Esophagus (tissue), 2 donors: ENCODE data around the gene PGC. TPM values are rescaled to one million over a fixed set of nuclear protein-coding genes. Genes with fewer than 3 reads are reported as not detected.

Source experiments
- H3K27ac ChIP-seq, 2 donors: one replicate each; pipeline ENCODE4 v1.5.1; 2013; ENCODE audit warnings: low read depth in 2 of 2, mild to moderate bottlenecking in 2 of 2, inconsistent platforms in 1 of 2, low read length in 1 of 2, moderate library complexity in 1 of 2
- H3K27me3 ChIP-seq, 2 donors: one replicate each; pipeline ENCODE4 v1.6.1; 2013; ENCODE audit warnings: low read length in 2 of 2, control low read depth in 1 of 2, mild to moderate bottlenecking in 1 of 2; ENCODE audit not compliant: insufficient read depth in 2 of 2, control insufficient read depth in 1 of 2
- H3K36me3 ChIP-seq, 2 donors: one replicate each; pipeline ENCODE4 v1.6.1; 2013; ENCODE audit warnings: low read length in 1 of 2; ENCODE audit not compliant: control insufficient read depth in 2 of 2, insufficient read depth in 2 of 2
- H3K4me1 ChIP-seq, 2 donors: one replicate each; pipeline ENCODE4 v1.6.1; 2013; ENCODE audit warnings: low read length in 1 of 2; ENCODE audit not compliant: control insufficient read depth in 2 of 2, insufficient read depth in 2 of 2
- H3K4me3 ChIP-seq, 2 donors: one replicate each; pipeline ENCODE4 v1.5.1; 2013; ENCODE audit warnings: low read length in 2 of 2, mild to moderate bottlenecking in 2 of 2, low read depth in 1 of 2, moderate library complexity in 1 of 2
- H3K9me3 ChIP-seq, 2 donors: one replicate each; pipeline ENCODE4 v1.6.1; 2013; ENCODE audit warnings: mild to moderate bottlenecking in 2 of 2, low read depth in 1 of 2, low read length in 1 of 2, moderate library complexity in 1 of 2; ENCODE audit not compliant: control insufficient read depth in 2 of 2, insufficient read depth in 1 of 2
- WGBS, 2 donors: extraction: QIAGEN DNeasy Blood & Tissue Kit; methylation state at CpG; one replicate each; pipeline ENCODE4 v1.1.7; 2013; 5-methylcytosine and 5-hydroxymethylcytosine counted together
- polyA plus RNA-seq, 2 donors: library from polyadenylated mRNA; stranded (reverse); fragments of 200-250 nt; gene quantifications; one replicate each; pipeline ENCODE4 v1.2.3, GENCODE V29; 2013
- donor health status: healthy with polysubstance abuse.
- donor health status: Bipolar disorder and iron deficiency.

PGC gene
- polyA plus RNA-seq, 2 donors, result 1.6 to 13.4 TPM

DNA sequence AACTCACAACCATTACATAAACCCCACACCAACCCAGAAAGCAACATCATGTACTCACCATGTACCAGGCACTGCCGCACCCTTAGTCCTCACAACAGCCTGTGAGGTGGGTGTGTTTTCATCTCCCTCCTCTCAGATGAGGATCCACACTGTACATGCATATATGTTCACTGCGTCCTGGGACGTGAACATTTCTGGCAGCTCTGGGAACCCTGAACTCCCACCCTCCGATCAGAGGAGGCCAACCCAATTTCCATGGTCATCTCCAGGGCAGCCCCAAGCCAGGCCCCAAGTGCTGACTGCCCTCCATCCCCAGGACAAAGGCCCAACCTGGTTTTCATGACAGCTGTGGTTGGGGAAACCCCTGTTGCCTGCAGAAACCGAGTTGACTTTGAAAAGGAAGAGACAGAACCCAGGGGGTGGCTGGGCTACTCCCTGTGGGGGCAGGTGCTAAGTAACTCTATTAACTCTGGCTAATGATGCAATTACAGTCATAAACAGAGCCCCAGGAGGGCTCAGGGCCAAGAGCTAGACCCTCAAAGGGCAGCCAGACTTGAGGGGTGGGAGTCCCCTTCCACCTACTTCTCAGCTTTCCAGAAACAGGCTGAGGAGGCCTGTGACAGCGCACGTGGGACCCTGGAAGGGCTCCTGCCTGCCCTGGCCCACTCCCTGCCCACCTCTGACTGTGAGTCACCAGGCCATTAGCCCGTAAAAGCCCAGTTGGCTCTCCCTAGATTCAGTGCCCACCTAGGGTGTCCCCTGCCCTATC is 14.4 kb downstream of the PGC start:
- WGBS, 2 donors, result 59% methylated on average over 8 of the region's 8 CpGs
- Histone ChIP-seq H3K36me3 (peaks cover 0 to 5% of the 10 kb centered on the region in 2 donors), H3K4me1 (peaks cover 13 to 26% of the 10 kb centered on the region in 2 donors), H3K9me3 (no peaks in the 10 kb centered on the region), H3K27ac (peak overlapping the region; percentile 95 to 96), H3K27me3 (no peaks in the 10 kb centered on the region), H3K4me3 (peak overlapping the region in 1 of 2 donors; percentile 90)

DNA sequence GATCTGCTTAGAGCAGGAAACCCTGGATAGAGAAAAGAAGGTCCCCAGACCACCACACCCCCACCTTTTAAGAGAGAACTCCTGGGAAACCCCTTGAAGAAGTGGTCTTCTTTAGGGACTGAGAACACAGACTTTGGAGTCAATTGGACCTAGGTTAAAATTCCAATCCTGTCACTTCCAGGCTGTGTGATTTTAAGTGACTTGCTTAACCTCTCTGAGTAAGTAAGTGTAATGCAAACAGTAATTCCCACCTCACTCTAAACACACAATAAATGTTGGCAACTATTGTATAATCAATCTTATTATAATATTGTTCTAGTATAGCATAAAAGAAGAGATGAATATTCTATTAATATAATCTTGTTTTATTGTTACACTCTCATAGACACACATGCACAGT is 15.0 kb downstream of the PGC start:
- H3K4me3 ChIP-seq, result no peak overlapping the region
- peaks cover 13 to 26% of the 10 kb centered on the region in 2 donors for H3K4me1 ChIP-seq
- H3K27ac ChIP-seq, result no peak overlapping the region
- no peaks in the 10 kb centered on the region for H3K27me3 ChIP-seq
- H3K9me3 ChIP-seq, result no peaks in the 10 kb centered on the region
- peaks cover 0 to 5% of the 10 kb centered on the region in 2 donors for H3K36me3 ChIP-seq

DNA sequence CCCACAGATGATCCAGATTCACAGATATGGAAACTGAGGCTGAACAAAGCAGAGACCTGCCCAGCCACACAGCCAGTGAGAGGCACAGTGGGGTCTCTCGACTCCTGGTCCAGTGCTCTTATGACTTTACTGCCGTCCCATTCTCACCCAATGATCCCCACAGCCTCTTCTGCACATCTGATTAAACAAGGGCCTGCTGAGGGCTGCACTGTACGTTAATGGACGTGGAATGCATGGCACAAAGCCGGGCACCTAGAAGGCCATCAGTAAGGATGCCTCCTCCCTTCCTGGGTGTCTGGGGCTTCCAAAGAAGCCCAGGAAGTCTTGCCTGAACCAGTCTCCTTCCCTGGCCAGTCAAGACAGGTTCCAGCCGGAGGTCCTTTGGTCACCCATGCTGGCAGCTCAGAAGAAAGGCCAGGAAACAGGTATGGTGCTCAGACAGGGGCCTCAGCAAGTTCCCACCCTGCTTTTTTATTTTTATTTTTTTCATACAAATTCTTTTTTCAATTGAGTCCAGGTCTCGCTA is 15.6 kb downstream of the PGC start:
- H3K4me3 ChIP-seq, result no peak overlapping the region
- H3K36me3 ChIP-seq, result peaks cover 0 to 5% of the 10 kb centered on the region in 2 donors
- H3K27me3 ChIP-seq, result no peaks in the 10 kb centered on the region
- H3K9me3 ChIP-seq, result no peaks in the 10 kb centered on the region
- 63 to 81% methylated on average over 7 of the region's 7 CpGs for WGBS, 2 donors
- no peak overlapping the region for H3K27ac ChIP-seq
- peaks cover 13 to 26% of the 10 kb centered on the region in 2 donors for H3K4me1 ChIP-seq

DNA sequence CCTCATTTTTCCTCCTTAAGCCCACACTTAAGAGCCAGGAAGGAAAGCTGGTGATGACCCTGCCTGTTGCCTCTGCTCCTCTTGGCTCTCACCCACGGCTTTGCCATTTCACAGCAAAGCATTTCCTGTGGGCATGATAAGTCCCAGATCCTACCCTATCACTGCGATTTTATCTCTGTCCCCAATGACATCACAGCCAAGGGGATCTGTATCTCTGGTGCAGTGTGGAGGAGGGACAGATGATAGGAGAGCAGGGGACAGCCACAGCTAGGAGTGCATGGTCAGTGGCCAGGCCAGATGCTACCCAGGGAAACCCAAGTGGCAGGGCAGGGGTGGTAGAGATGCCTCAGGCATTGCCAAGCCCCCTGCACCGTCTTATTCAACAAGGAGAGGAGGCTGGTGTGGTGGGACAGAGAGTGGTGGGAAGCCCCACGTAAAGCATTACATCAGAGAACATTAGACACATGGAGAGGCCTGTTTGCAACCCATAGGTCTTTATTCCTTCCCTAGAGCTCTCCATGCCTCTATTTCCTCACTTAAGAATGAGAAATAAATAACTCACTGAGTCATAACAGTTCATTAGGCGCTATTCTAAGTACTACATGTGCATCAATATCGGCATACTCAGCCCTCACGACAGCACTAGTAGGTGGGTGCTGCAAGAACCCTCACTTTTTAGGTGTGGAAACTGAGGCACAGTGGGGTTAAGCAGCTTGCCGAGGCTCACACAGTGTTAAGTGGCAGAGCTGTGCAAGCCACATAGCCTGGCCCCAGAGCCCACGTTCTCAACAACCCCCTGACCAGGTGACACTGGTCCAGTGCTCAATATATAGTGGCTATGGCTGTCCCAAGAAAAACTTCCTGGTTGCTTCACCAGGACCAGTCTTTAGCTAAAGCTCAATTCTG is 16.4 kb downstream of the PGC start:
- Histone ChIP-seq H3K9me3 (no peaks in the 10 kb centered on the region), H3K27me3 (no peaks in the 10 kb centered on the region), H3K27ac (no peak overlapping the region), H3K4me3 (no peak overlapping the region), H3K36me3 (peaks cover 0 to 5% of the 10 kb centered on the region in 2 donors), H3K4me1 (peaks cover 13 to 24% of the 10 kb centered on the region in 2 donors)
- WGBS, 2 donors, result 70 to 71% methylated on average over 9 of the region's 9 CpGs

DNA sequence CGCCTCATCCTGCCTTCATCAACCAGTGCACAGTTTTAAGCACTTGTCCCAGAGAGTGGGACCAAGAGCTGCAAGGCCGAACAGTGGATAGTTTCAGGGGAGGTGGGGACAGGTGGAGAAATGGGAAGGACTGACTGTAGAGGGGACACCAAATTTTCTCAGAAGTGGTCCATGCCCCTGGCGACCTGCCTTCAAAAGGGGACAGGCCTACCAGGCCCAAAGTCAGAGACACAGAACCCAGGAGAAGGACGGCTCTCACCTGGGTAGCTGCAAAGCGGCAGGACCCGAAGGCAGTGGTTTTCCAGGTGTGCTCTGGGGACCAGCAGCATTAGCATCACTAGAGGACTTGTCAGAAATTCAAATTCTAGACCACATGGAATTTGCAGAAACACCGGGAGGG is 17.6 kb downstream of the PGC start:
- Histone ChIP-seq H3K4me1 (peaks cover 13 to 25% of the 10 kb centered on the region in 2 donors), H3K4me3 (no peak overlapping the region), H3K36me3 (peaks cover 0 to 5% of the 10 kb centered on the region in 2 donors), H3K27me3 (no peaks in the 10 kb centered on the region), H3K9me3 (no peaks in the 10 kb centered on the region), H3K27ac (no peak overlapping the region)
- WGBS, 2 donors, result 90 to 91% methylated on average over 7 of the region's 7 CpGs

DNA sequence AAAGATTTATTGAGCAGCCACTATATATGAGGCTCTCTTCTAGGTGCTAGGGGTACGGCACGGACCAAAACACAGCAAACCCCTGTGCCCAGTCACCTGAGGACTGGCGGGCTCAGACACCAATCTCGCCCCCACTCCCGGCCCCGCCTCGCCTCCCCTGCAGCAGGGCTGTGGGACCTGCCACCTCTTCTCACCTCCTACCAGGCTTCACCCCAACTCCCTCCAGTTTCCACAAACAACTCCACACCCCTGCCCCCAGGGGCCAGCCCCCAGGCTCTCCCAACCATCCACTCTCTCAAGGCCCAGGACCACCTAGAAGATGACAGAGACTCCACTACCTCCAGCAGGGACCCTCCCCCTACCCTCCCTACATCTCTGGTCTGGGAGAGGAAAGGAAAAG is 18.2 kb downstream of the PGC start:
- Histone ChIP-seq H3K9me3 (no peaks in the 10 kb centered on the region), H3K4me3 (no peak overlapping the region), H3K27ac (no peak overlapping the region), H3K36me3 (peaks cover 0 to 5% of the 10 kb centered on the region in 2 donors), H3K27me3 (no peaks in the 10 kb centered on the region), H3K4me1 (peaks cover 13 to 29% of the 10 kb centered on the region in 2 donors)
- 82 to 83% methylated on average over 7 of the region's 7 CpGs for WGBS, 2 donors

DNA sequence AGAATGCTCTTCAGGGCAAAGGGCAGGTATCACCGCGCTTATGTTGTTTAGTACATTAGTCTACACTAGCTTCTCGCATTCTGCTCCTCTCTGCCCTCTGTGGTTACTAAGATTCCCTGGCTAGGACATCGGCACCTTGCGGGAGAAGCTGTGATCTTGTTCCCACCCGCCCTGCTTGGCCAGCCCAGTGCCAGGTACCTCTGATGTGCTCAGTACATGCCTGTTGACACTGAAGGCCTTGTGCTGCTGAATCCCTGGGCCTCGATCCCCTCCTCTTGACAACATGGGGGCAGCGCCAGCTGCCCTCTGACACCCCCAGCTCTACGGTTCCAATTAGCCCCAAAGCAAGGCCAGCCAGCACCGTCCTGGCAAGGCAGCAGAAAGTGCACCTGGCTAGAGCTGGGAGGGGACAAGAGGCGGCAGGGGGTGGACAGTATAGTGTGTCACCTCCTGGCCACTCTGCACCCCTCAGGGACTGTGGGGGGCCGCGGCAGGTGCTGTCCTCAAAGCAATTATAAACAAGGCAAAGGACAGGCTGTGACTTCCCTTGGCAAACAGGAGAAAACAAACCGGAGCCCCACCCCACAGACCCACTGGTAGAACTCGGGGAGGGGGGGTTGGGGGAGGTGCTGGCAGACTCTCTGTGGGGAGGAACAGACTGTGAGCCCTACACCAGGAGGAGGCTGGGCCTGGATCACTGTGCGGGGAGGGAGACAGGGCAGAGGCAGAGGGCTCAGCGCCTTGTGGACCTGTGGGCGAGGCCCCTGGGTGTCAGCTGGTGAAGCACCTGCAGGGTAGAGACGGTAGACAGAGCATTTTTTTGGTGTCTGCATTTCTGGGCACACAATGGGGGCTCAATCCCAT is 18.9 kb downstream of the PGC start:
- no peak overlapping the region for H3K4me3 ChIP-seq
- peaks cover 0 to 5% of the 10 kb centered on the region in 2 donors for H3K36me3 ChIP-seq
- WGBS, 2 donors, result 57 to 68% methylated on average over 18 to 19 of the region's 19 CpGs
- no peaks in the 10 kb centered on the region for H3K9me3 ChIP-seq
- no peaks in the 10 kb centered on the region for H3K27me3 ChIP-seq
- peaks cover 16 to 30% of the 10 kb centered on the region in 2 donors for H3K4me1 ChIP-seq
- no peak overlapping the region for H3K27ac ChIP-seq

DNA sequence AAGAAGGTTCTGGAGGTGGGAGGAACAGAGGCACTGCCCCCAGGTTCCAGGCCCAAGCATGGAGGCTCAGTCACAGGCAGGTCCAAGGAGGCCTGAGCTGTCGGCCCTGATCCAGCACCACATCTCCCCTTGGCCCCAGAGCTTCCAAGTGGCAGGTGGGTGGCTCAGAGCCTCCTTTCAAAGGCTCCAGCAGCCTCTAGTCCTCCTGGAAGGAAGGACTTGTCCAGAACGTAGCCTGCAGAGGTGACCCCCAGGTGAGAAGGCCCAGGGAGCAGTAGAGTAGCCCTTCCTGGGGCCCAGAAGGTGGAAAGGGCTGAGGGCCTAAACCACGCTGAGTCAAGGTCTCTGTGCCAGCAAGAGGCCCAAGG is 19.5 kb downstream of the PGC start:
- H3K9me3 ChIP-seq, result no peaks in the 10 kb centered on the region
- H3K27ac ChIP-seq, result no peak overlapping the region
- peaks cover 0 to 5% of the 10 kb centered on the region in 2 donors for H3K36me3 ChIP-seq
- H3K4me3 ChIP-seq, result no peak overlapping the region
- 83 to 93% methylated on average over 3 of the region's 3 CpGs for WGBS, 2 donors
- H3K4me1 ChIP-seq, result peaks cover 11 to 28% of the 10 kb centered on the region in 2 donors
- H3K27me3 ChIP-seq, result no peaks in the 10 kb centered on the region

DNA sequence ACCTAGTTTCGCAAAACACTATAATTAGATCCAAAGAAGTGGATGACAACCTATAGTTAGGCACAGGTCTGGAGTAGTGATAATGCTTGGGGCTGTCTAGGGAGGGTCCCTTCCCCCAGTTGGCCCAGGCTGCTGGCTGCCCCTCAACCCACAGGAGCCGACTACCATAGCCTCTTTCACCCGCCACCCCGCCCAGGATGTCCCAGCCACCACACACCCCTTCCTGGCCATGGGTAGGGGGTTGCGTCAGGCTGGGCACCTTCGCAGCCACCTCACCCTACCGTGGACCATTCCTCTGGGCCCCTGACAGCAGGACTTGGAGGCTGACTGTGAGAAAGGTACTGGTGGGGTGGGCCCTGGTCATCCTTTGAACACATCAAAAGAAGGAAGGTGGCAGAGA is 20.3 kb downstream of the PGC start:
- Histone ChIP-seq H3K4me1 (peaks cover 9 to 26% of the 10 kb centered on the region in 2 donors), H3K36me3 (peaks cover 0 to 3% of the 10 kb centered on the region in 2 donors), H3K27me3 (no peaks in the 10 kb centered on the region), H3K27ac (no peak overlapping the region), H3K9me3 (no peaks in the 10 kb centered on the region), H3K4me3 (no peak overlapping the region)
- WGBS, 2 donors, result 74 to 82% methylated on average over 7 of the region's 7 CpGs
